ENCODE data around the gene ENOPH1.

DNA sequence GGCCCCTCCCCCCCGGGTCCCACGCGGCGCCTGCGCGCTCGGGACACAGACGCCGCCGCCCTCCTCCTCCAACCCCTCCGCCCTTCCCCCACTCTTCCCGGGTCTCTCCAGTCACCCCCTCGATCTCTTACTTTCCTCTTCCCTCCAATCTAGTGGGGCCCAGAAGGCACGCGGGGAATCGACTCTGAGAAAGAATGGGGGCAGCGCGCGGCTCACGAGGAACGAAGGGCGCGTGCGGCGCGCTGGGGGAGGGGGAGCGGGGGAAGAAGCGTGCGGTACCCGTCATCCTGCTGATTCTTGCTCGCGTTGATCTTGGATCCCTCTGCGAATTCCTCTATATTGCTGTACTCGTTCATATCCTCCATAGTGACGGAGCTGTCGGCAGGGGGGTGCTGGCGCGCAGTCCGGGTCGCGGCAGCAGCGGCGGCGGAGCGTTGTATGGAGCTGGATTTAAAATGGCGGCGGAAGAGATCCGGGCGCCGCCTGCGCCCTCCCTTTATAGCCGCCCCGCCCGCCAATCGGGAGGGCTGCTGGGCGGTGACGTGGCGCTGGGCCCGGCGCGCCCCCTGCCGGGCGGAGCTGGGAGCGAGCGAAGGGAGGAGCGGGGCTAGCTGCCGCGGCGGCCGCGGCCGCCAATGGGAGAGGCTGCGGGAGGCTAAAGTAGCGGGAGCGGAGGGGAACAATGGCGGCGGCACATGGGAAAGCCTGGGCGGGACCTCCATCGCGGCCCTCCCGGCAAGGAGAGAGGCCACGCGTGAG, 1.2 kb upstream of the ENOPH1 start:
- peak; percentile 87 for TF ChIP-seq POLR2A (IDR thresholded peaks at IDR 0.05; ENCODE audit: low read length)
- no peak for TF ChIP-seq GATA1 (IDR thresholded peaks at IDR 0.05; ENCODE audit: low read depth, low read length)
